AG10803 (cell line): ENCODE measurements around the gene CCDC8.
"Not testable (repeated sequence)": the region's sequence is repeated elsewhere in the genome, so short reads cannot be mapped to it uniquely, and the experiment has no call there.

ENCODE experiments used
- DNase-seq: peaks from one replicate; pipeline ENCODE4 v3.0.0; 2010; ENCODE audit warnings: low read depth
- H3K4me3 ChIP-seq: 2 replicates; pipeline ENCODE4 v1.5.1; 2011; ENCODE audit warnings: mild to moderate bottlenecking, low read length, control low read depth
- CTCF ChIP-seq: conservative IDR thresholded peaks from 2 replicates; pipeline ENCODE4 v1.5.1; 2011; ENCODE audit warnings: mild to moderate bottlenecking, low read length, control low read depth, inconsistent platforms

The CCDC8 gene

GRCh38 chr19:46402725-46403124 is 10.6 kb downstream of the CCDC8 start:
- no peak overlapping the region for H3K4me3 ChIP-seq

GRCh38 chr19:46397801-46398479 is 15.4 kb downstream of the CCDC8 start:
- DNase-seq, H3K4me3 ChIP-seq: not testable (repeated sequence)

More at GRCh38 chr19:46402725-46403124, 10.6 kb downstream of the CCDC8 start:
- no peak for TF ChIP-seq CTCF
- no peak for DNase-seq

GRCh38 chr19:46394402-46394797 is 19.0 kb downstream of the CCDC8 start:
- no peak for TF ChIP-seq CTCF
- DNase-seq, result no peak
- no peak overlapping the region for H3K4me3 ChIP-seq

GRCh38 chr19:46393456-46394401 is 19.6 kb downstream of the CCDC8 start:
- DNase-seq, result no peak
- H3K4me3 ChIP-seq, result no peak overlapping the region
- TF ChIP-seq CTCF, result no peak

GRCh38 chr19:46392837-46393236 is 20.5 kb downstream of the CCDC8 start:
- no peak for TF ChIP-seq CTCF
- no peak overlapping the region for H3K4me3 ChIP-seq
- no peak for DNase-seq

GRCh38 chr19:46392252-46392801 is 21.0 kb downstream of the CCDC8 start:
- H3K4me3 ChIP-seq, result no peak overlapping the region
- no peak for TF ChIP-seq CTCF
- DNase-seq, result peak; percentile 89
